HG03439 (cell line): ENCODE measurements around the gene SORCS2.

Experiments
- ATAC-seq: cut with Tn5 transposase; IDR thresholded peaks from one replicate; pipeline ENCODE4 v1.9.1; 2021; ENCODE audit warnings: mild to moderate bottlenecking, moderate library complexity; ENCODE audit not compliant: unreplicated experiment

Gene SORCS2

DNA sequence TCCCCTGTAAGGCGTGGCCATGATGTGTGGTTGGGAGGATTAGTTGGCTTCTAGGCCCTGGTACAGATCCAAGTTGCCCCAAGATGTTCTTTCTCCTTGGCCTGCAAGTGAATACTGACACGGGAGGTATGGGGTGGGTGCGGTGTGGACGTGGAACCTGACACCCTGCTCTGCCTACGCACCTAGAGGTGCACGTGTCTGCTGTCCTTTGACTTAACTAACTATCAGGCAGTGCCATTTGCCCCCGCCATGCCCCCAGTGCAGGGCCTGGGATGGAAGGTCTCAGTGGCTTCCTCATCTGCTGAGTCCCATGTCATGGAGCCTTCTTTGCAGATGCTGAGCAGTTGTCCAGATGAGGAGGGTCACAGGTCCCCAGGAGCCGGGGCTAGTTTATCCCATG is 151.6 kb downstream of the SORCS2 start:
- ATAC-seq = no peak

- ATAC-seq = no peak
Observed at GRCh38 chr4:7344636-7345155, 152.4 kb downstream of the SORCS2 start.

GRCh38 chr4:7347981-7348380 is 155.6 kb downstream of the SORCS2 start:
- ATAC-seq = no peak

DNA sequence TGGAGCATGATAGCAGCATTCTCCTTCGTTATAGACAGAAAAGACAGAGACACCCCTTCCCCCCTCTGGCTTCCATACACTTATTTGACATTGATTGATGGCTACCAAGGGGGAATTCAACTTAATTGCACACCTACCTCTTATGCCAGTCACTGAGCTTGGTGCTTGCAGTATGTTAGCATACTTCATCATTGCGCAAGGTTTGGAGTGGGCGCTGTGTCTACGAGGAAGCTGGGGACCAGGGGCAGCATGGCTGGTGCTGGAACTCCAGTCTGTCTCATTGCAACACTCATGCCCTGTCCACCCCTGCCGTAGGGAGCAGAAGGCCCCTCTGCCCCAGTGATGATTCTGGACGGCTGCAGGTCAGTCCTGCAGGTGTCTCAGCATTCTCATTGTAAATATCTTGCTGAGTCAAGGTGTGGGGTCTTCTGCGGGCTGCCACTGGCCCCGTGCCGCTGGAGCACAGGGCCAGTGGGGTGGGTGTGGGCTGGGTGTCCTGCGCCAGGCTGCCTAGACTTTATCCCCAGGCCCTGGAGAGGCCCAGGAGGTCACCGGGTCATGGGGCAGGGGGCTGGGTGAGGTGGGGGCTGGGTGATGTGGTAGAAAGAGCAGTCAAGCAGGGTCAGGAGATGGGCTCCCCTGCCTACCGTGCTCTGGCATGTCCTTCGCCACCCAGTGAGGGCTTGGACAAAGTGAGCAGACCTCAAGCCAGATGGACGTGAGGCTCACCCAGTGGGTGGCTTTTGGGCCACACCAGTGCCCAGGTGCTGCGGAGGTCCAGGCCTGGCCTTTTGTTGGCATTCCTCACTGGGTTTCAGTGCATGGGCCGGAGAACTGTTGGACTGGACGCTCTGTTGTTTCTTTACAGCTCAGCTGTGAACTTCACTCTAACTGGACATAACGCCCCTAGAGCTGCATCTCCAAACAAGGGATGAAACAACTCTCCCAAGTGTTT is 156.9 kb downstream of the SORCS2 start:
- ATAC-seq = no peak

DNA sequence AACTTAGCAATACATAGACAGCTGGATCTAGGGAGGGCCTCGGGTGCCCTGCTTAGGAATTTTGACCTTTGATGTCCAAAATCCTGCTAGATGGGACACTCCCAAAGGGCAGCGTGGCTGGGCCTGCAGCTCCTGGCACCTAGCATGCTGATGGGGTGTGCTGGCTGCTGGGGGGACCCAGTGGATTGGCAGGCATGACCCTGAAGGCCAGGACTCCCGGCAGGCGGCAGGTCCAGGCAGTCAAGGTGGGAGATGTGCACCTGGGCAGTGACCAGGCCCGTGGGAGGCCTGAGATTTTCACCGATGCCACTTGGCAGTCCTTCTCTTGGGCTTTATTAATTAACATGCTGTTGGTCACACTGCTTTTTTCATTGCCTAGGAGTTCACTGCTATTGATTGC is 158.1 kb downstream of the SORCS2 start:
- ATAC-seq = no peak

DNA sequence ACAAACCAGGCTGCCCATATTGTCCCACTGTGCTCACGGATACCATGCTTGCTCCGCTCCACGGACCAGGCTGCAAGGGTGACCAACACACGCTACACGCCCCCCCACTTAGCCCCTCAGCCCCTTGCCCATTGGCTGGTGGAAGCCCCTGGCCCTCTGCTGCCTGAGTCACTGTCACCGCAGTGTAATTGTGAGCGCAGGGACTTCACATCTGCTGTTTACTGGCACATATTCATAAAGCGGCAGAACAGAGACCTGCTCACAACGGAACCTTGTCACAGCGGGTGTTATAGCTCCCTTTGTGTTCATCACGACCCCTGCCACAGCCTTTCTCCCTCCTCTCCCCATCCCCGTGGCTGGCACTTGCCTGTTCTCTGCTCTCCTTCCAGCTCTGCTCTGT is 158.7 kb downstream of the SORCS2 start:
- no peak for ATAC-seq

GRCh38 chr4:7352486-7352885 is 160.1 kb downstream of the SORCS2 start:
- no peak for ATAC-seq

GRCh38 chr4:7353046-7353790 is 160.9 kb downstream of the SORCS2 start:
- no peak for ATAC-seq

DNA sequence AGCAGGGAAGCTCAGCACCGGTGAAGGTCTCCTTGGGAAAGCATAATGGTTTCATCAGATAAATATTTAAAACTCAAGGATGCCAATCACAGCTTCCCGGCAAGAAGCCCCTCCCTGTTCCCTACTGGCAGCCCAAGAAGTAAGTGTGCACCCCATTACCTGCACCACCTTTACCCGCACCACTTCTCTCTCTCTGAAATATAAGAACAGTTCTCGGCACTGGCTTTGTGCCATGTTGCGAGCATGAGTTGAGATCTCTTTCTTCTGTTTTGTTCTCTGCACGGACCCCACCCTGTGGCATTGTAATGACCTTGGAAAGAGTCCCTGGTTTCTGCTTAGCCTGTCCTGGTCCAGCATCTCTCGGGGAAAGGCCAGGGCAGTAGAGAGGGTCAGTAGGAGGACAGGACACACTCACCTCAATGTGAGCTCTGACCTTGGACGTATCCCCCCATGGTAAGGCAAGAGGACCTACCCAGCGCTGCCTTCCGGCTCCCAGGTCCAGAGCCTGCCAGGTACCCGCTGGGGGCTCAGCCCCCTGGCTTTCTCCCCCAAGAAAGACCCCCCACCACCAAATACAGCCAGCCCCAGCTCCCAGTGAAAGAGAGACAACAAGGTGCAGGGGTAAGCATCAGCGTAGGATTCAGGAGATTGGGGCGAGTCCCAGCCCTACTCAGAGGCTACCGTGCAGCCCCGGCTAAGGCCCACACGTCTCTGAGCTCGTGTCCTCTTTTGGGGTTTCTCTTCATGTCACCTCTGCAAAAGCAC is 161.7 kb downstream of the SORCS2 start:
- ATAC-seq = no peak

GRCh38 chr4:7354927-7355326 is 162.6 kb downstream of the SORCS2 start:
- no peak for ATAC-seq

DNA sequence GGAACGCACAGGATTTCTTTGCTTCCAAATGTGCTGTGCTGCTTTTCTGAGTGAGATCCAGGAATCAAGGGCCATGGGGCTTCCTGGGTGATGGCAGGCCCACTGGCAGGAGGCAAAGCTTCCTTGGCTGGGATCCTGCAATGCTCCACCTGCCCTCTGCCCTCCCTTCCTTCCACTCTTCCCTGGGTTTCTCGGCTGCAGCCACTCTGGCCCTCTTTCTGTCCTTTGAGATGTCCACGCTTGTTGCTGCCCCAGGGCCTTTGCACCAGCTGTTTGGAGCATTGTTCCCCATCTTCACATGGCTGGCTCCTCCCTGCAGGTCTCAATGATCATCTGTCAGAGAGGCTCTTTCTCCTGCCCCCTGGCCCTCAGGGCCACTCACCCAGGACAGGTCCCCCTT is 163.5 kb downstream of the SORCS2 start:
- ATAC-seq = no peak

DNA sequence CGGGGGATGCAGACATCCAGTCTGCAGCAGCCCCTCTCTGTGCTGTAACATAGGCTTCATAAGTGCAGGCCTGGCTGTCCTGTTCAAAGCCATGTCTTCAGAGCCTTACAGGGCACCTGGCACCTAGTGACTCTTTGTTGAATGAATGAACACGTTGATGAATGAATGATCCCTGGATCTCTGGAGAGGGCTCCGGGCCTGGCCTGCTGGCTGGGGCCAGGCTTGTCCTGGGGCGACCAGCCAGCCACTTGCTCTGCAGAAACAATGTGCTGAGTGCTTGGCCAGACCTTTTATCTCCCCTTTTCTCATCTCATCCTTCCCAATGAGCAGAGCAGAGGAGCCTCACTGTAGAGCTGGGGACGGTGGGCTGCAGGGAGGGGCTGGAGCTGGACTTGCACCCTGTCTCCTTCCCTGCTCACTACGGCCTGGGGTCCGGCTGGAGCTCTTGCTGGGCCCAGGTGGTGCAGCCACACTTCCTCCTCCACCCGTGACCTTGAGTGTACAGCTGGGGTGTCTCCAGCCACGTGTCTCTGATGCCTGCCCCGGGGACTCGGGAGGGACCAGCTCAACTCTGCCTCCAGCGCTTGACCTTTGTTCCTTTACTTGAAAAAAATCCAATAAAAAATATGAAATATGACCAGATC is 164.5 kb downstream of the SORCS2 start:
- no peak for ATAC-seq

DNA sequence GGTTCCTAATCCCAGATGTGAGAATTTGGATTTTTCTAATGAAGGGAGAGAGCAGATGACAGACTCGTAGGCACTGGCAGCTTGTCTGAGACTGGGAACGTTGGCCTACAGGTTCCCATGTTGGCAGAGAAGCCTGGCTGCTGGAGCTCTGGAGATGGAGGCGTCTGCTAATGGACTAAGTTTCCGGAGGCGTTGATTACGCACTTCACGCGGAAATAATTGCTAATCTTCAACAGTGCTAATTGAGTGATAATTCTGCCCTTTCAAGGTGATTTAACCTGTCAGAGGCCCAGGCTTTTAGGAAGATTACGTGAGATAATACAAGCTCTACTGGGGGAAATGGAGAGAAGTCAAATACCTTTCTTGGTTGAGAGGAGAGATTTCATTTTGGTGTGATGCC is 165.0 kb downstream of the SORCS2 start:
- ATAC-seq = no peak

DNA sequence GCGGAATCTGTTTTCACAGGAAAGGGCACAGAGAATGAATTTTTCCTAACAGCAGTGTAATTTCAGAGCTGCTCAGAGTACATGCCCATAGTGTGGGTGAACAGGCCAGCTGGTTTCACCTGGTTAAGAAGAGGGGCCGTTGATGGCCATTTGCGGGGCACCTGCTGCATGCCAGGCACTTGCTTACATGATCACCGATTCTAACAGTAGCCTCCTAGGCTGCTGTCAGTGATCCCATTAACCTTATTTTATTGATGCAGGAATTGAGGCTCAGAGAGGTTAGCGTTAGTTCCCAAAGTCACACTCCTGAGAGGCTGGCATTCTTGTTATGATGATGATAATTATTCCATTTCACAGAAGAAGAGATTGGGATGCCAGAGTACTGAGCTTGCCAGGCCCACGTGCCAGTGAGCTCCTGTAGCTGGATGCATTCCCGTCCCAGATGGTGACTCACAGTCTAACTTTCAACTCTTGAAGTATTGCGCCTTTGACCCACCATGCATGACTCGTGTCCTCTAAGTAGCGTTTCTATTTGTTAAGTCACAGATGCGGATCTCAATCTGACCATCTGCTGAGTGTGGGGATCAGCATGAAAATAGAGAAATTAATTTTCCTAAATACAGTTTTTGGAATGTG is 165.9 kb downstream of the SORCS2 start:
- no peak for ATAC-seq

DNA sequence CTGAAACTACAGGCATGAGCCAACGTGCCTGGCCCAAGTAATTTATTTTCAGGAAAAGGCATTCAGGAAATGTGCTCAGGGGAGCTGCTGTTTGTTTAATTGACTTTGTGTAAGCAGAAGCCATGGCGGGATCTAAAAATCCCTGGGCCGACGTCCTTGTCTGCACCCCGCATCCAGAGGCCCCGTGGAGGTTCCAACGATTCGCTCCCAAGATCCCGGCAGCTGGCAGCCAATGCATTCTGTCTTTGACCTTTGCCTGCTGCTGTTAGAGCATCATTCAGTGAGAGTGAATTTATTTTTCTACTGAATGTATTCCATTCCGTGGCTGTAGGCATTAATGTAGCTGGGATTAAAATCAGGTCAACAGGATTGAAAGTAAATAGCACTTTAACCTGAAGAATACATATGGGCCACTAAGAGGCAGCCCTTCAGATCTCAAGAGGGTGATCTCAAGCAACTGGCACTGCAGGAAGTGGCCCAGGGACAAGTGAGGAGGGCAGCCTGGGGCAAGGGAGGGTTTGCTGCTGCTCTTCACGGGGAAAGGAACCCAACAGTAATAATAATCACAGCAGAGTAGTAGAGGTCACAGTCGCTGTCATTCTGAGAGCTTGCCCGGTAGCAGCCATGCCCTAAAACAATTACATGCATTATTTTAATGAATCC is 167.2 kb downstream of the SORCS2 start:
- ATAC-seq = no peak

DNA sequence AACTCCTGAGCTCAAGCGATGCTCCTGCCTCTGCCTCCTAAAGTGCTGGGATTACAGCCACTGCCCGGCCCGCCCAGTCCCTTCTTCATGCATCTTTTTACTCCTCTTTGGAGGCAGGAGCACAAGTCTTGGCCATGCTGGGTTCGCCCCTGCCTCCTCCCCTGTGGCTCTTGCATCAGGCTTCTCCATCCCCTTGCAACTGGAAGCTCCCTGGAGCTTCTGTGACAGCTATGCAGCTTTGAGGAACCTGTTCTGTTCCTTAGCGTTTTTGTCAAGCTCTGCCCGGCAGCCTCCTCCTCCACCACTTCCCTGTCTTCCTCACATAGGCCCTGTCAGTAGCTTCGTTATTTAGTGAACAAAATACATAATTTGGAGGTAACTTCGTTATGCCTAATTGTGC is 168.5 kb downstream of the SORCS2 start:
- no peak for ATAC-seq

- no peak for ATAC-seq
Observed at GRCh38 chr4:7361280-7361895, 169.1 kb downstream of the SORCS2 start.

DNA sequence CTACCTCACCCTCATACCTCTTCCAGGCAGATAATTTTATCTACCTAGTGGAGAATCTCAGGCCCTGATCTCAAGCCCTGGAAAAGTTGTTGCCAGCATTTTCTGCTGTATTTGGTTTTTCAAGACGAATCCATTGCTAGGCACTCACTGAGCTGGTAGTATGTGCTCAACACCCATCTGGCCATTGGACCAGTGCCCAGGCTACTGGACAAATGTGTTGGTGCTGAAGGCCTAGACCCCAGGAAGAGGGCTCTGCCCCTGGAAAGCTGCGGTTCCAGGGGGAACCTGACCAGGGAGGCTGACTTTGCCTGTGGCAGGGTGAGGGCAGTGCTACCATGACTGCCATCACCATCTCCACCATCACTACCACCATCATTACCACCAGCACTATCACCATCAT is 170.0 kb downstream of the SORCS2 start:
- no peak for ATAC-seq

GRCh38 chr4:7362862-7363430 is 170.6 kb downstream of the SORCS2 start:
- ATAC-seq = no peak
